HCEC 1CT (cell line): Measurements from ENCODE around the gene CACNB1.

Source experiments
- DNase-seq: peaks from one replicate; pipeline ENCODE4 v3.0.0-alpha.2; 2017

The CACNB1 gene

DNA sequence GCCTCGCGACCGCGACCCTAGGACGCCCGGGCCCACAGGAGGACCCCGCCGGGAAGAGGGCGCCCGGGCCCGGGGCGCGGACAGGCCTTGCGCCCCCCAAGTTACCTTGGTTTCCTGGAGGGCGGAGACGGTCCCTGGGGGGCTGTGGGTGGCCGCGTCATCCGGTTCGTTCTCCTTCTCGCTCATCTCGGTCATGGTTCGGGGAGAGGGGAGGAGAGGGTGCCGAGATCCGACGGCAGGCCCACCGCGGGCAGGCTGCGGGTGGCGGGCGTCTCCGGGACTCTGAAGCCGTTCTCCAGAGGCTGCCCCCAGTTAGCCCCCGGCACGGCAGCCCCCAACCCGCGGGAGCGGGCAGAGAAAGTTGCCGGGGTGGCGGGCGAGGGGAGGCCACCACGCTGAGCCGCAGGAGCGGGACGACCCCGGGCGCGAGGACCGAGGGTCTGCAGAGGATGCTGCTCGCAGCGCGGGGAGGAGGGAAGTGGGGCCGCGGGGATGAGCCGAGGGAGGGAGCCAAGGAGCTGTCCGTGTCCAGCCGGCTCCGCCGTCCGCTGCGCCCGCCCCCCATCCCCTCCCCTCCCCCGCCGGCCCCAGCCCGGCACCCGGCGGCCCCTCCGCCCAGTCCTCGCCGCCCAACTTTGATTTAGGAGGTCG lies 28.0 kb upstream of the CACNB1 start, which contains the start of gene STAC2:
Gene STAC2, minus strand, starts transcription at position 638 of the 651 bp plus-strand sequence. Its CDS starts 443 bp downstream, at position 195.
- no peak for DNase-seq

DNA sequence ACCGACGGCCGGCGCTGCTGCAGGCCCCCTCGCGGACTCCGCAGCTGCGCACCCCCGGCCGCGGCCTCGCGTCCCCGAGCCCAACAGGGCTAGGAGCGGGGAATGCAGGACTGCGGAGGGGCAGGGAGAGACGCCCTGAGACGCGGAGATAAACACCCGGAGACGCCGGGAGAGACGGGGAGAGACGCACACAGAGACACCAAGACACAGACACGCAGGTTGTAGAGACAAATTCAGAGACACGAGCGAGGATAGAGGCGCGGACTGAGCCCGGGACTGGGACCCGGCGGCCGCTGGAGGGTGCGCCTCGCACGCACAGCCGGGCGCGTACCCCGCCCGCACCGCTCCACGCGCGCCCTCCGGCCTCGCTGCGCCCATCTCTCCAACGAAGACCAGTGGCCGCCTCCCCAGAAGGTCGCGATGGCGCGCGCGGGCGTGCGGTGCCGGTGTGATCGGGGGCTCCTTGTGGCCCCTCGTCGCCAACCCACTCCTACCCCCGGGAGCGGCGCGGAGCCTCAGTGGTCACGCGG lies 27.4 kb upstream of the CACNB1 start:
- no peak for DNase-seq

DNA sequence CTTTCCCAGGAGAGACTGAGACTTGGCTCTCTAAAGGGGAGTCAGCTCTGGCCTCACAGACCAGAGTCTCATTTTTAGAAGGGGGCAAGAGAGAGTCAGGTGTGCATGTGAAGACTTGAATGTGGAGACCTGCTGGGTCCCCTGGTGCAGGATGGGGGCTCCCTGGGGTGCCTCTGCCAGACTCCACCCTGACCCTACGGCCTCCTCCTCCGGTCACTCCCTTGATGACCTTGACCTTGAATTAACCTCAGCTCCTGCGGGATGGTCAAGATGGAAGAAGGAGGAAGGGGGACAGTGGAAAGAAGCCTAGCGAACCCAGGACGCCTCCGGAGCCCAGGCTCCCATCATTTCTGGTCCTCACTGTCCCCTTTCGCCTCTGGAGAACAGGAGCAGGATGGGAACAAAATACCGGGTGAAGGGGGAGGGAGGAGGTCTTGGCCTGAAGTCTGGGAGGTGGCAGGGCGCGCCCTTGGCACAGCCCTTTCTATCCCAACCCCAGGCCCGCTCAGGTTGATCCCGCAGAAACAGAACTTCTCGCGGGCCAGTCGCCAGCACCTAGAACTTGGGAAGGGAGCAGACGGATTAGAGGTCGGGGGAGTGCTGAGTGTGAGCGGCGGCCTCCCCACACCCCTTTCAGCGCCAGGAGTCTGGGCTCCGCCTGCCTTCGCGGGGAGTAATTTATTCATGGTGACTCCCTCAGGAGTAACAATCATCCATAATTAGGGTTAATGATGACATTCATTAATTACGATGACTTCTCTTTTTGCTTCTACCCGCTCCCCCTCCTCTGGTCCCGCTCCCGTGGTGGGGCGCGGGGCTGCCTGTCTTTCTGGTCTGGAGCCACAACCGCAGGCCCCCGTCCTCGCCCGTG lies 26.7 kb upstream of the CACNB1 start:
- DNase-seq, result no peak

DNA sequence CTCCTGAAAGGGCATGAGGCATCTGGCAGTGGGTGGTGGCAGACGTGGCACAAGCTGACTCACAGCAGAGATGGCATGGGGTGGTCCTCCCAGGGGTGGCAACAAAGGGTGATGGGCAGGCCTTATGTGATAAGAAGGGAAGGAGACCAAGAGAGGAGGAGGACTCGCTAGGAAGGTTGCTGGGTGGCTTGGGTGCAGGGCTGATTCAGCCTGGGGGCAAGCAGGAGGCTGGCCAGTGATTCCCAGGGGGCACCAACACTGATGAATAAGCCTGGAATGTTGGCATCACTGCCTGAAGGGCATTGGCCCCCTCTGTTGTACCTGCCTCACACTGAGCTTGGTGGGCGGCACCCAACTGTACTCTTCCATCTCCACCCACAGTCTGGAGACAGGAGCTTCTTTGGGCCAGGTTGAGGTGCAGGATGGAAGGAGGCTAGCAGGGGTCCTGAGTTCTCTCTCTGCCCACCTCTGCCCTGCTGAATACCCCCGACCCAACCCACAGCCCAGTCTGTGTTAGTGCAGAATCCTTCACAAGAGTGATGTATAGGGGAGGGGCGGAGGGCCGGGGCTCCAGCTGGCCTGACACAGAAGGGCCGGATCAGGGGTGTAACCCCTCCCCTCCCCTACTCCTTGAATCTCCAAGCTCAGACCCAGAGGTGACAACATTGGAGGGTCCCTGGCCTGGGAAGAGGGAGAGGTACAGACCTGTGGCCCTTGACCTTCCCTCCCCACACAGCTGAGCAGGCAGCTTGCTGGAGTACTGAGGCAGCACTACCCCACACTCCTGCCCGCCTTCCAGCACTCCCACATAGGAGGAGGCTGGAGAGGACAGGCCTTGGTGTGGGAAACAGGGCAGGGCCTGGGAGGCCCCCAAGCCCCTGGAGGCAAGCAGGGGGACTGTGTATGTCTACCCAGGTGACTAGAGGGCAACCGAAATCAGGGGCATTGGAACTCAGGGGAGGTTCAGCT lies 25.7 kb upstream of the CACNB1 start:
- no peak for DNase-seq

DNA sequence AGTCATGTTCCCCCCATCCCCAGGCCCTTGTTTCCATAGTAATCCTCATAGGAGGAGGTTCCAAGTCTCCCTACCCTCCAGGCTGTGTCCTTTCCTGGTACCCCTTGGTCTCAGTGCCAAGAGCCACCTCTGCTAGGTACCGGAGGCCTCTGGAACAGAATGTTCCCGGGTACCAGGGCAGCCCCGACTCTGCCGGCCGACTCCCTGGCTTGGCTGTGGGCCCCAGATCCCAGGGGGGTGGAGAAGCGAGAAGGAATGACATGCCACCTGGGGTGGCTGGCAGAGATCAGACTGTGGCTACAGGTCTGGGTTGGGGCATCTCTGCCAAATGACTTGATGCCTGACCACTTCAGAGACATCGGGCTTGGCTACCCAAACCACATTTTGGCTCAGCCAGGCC lies 24.7 kb upstream of the CACNB1 start:
- DNase-seq, result no peak

DNA sequence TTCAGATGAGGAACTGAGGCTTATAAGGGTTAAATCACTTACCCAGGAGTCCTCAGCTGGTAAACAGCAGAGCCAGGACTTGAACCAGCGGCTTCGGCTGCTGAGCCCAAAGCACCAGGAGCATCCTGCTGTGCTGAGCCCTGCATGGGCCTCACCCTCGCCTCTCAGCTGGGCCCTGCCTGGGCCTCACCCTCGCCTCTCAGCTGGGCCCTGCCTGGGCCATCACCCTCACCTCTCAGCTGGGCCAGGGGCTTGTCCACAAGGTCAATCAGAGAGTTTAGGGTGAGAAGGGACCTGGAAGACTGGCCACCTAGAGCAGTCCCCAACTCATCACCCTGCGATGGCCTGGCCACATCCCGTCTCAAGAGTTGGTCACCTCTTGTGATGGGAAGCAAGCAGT lies 24.1 kb upstream of the CACNB1 start:
- DNase-seq, result no peak

DNA sequence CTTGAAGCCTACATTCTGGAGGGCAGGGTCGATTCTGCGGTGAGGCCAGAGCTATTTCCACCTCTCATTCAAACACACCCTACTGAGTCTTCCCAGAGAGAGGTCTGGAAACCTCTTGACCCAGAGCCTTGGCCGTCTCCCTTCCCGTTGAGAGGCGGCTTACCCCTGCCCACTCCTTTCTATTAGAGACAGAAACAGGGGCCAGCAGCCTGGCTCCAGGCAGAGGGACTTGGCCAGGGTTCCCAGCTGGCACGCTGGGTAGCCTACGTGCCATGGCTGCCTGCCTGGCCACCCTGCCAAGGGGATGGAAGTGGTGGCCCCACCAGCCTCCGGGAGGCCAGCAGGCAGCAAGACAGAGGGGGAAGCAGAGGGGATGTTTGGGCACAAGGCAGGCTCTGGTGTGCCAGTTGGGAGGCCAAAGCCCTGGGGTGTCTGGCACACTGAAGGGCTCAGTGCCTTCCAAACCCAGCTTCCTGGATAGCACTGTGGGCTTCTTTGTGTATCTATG lies 22.2 kb upstream of the CACNB1 start:
- DNase-seq, result no peak

DNA sequence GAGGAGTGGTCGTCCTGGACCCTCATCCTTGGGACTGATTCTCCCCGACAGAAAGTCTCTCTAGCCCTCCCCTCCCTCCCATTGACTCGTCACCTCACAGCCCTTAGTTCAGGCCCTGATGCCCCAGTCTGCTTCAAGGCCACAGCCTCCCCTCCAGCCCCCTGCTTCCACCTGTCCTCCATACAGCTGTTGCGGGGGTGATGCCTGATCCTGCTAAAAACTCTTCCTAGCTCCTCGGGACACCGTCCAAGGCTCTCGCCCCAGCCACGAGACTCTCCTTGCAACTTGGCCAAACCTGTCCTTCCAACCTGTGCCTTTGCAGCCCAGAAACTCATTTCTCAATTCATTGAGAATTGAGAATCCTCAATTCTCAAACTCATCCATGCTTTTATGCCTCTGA lies 21.4 kb upstream of the CACNB1 start:
- DNase-seq, result no peak

DNA sequence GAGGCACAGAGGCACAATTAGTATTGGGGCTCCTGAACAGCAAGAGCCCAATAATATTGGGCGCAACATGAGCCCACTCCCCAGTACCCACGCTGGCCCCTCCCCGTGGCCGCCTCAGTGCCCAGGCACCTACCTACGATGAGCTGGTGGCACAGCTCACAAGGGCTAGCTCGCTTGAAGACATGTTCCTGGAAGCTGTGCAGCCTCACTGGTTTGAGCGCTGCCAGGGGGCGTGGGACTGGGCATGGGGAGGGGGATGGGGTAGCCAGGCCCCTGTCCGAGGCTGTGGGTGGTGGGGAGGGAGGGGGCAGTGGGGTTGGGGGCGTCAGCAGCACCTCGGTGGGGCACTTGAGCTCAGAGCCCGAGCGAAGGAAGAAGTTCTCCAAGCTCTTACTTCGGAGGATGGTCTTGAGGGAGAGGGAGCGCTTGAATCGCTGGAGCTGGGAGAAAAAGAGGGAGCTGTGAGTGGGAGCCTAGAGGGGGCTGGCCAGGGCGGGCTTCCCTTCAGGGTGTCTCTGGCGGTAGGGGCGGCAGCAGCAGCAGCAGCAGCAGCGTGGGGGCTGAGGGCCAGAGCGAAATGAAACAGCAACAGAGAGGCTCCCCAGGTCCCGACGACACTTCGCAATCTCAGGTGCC lies 20.4 kb upstream of the CACNB1 start:
- DNase-seq, result no peak

DNA sequence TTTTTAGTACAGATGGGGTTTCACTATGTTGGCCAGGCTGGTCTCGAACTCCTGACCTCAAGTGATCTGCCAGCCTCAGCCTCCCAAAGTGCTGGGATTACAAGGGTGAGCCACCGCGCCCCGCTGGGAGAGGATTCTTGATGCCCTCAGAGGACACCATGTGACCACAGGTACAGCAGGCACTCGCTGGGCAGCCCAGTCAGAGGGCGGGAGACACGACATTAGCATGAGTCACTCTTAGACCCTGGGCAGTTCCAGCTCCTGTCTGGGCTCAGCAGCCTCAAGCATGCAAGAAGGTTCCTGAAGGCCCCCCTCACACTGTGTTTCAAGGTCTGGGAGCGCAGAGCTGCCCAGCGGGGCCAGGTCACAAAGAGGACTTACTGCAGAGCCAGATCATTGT lies 16.4 kb upstream of the CACNB1 start:
- DNase-seq, result no peak

DNA sequence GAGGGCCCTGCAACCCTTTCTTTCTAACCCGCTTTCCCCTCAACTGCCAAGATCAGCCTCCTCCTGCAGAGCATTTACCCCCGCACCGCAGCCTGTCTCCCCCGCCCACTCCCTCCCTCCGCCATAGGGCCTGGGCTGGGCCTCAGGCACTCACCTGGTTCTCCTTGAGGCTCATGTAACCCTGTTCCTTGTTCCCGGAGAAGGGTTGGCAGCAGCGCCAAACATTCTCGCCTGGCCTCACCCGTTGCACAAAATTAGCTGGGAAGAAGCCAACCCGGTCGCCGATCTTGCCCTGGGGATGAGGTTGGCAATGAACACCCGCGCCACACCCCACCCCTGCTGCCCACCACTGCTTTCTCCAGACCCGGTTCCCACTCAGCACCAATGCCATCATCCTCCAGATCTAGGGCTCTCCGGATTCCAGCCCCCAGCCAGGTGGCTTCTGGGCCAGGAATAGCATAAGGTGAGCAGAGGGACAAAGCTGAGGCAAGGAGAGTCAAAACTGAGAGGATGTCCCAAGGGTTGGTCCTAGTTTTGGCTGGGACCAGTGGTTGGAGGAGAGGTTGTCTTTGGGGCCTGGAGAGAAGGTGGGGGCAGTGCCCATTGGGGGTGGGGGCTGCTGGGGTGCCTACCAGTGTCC lies 15.5 kb upstream of the CACNB1 start:
- DNase-seq, result no peak

DNA sequence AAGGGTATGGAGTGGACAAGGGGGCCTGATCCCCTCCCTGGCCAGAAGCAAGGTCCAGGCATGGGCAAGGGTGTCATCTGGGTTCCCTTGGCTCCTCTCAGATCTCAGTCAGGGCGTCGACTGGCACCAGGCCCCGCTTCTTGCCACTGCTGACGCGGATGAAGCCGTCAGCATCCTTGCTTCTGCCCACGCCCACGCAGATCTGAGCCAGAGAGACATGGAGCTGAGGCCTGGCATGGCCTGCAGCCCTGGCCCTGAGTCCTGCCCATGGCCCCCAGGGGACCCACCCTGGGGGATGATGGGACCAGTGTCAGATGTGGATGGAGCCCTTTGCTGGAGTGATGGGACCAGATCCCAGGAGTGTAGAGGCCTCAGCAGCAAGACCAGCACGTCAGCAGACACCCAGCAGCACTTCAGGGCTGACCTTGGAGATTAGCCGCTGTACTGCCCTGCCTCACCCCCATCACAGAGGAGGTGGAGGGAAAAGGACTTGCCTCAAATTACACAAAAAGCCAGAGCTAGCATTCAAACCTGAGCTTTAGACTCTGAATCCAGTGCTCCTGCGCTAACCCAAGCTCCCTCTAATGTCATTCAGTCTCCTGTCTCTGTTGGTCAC lies 14.8 kb upstream of the CACNB1 start:
- DNase-seq, result no peak

DNA sequence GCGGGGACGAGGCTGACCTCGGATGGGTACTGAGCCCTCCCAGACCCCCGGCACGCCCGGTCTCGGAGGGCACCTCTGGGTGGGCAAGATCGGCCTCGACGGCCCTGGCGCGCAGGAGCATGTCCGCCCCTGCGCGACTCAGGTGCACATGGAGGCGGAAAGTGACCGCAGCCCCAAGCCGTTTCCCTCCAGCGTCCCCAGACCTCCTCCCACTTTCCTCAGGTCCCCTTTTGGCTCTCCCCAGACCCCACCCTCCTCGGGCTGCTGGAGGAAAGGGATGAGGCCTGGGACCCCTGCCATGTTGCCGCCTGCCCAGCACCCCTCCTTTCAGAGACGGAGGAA lies 12.6 kb upstream of the CACNB1 start:
- no peak for DNase-seq

DNA sequence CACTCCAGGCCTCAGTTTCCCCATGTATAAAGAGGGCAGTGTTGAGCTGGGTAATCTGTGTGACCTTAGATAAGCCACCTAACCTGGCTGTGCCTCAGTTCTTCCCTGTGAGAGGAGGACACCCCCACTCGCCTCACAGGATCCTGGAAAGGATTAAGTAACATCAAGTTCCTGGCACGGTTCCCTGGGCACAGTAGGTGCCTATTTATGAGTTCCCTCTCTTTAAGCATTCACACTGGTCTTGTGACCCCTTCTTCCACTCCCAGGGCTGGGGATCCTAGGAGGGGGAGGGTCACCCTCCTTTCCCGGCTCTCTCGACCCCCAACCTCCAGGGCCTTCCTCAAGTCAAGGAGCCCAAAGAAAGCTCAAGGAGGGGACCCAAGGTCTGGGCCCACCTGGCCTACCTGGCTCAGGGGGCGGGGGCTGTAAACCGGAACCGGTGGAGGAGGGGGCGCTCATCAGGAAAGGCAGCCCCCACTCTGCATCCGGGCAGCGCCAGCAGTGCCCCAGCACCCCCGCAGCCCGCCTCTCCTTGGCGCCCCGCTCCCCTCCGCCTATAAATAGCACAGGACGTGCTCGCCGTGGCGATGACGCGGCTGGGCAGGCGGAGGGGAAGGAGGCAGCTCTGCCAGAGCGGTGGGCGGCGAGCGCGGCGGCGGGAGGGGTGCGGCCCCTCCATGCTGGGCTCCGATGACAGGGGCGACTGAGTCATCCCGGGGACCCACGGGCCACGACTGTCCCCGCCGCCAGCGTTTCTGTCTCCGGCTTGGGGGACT lies 12.0 kb upstream of the CACNB1 start:
- peak; percentile 26 for DNase-seq

DNA sequence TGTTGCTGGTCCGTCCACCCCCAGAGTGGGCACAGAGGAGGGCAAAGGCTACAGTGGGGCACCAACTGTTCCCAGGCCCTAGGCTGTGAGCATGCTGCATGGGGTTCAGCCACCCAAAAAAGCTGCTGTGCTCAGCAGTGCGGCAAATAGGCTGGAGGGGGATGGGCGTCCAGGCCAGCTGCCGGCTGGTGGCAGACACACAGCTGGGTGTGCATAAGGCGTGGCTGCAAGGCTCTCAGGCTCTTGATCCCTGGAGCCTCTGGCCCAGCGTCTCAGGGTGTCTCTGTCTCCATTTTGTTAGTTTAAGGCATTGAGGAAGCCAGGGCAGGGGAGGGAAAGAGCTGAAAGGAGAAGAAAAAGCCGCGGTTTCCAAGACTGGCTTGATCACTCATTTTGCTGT lies 11.4 kb upstream of the CACNB1 start:
- peak; percentile 57 for DNase-seq

DNA sequence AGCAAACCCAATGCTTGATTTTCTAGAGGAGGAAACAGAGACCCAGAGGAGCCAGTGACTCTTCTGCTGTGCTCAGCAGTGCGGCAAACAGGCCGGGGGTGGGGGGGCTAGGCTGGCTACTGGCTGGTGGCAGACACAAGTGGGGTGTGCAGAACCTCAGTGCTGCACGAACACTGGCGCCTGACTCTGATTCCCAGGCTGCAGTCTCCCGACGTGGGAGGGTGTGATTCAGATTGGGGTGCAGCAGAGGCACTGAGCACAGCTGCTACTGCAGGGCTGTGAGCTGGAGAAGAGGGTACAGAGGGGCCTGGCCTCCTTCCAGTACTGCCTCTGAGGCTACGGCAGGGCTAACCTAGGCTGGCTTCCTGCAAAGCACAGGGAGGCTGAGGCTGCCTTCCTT lies 10.7 kb upstream of the CACNB1 start:
- DNase-seq, result peak; percentile 45

DNA sequence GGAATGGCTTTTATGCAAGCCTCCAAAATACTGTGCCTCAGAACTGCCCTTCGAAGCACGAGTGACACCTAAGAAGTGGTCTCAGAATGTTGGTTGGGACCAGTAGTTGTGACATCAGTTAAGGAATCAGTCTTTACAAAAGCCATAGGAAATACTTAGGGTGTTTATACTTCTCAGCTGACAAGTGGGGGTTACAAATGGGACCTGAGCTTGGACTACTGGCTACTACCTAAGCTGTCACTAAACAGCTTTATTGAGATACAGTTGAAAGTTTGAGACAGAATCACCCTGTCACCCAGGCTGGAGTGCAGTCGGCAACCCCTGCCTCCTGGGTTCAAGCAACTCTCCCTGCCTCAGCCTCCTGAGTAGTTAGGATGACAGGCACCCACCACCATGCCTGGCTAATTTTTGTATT lies 7.7 kb upstream of the CACNB1 start:
- no peak for DNase-seq

DNA sequence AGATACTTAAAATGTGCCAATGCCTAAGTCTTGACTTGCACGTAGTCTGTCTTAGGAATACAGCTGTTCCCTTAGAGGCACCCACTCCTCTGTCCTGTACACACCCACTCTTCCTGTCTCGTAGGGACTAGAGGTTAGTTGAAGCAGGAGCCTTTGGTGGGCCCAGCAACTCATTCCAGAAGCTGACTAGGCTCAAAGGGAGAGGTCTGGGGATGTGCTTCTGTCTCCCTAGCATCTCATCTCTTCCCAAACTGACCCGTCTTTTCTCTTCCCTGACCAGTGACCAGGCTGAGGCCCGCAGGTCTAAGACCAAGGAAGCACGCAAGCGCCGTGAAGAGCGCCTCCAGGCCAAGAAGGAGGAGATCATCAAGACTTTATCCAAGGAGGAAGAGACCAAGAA lies 6.8 kb upstream of the CACNB1 start:
- no peak for DNase-seq

DNA sequence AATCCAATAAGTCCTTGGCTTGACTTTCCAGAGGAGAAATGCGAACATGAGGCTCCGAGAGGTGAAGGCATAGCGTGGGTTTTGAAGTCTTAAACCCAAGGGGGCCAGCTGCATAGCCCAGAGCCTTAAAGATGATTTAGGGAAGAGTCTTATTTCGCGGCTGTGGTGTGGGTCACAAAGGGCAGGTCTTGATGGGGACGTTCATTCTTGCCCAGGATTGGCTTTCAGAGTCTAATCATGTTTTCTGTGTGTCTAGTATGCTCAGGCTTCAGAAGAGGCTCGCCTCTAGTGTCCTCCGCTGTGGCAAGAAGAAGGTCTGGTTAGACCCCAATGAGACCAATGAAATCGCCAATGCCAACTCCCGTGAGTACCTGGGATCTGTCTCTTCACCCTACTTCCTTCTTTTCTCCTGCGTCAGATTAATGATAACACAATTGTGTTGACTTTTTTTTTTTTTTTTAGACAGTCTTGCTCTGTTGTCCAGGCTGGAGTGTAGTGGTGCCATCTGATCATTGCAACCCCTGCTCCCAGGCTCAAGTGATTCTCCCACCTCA lies 3.6 kb upstream of the CACNB1 start:
- DNase-seq, result no peak
